Smooth muscle cell (in vitro differentiated cells): ENCODE data around the gene ZNF608. TPM values are rescaled to one million over a fixed set of nuclear protein-coding genes. Genes with fewer than 3 reads are reported as not detected.

Source experiments
- DNase-seq: peaks from one replicate; lab custom pipeline; 2025; ENCODE audit not compliant: unreplicated experiment; lab: John Stamatoyannopoulos, UW
- H2AFZ ChIP-seq: fragments of 200-600 bp; sonication (generic); 2 replicates; pipeline ENCODE4 v1.6.0; 2016; ENCODE audit warnings: antibody characterized with exemption, low read depth, mild to moderate bottlenecking
- H3F3A ChIP-seq: fragments of 200-600 bp; sonication (generic); 2 replicates; pipeline ENCODE4 v1.6.0; 2017; ENCODE audit warnings: antibody characterized with exemption, low read depth
- H3K27ac ChIP-seq: fragments of 200-600 bp; sonication (generic); 2 replicates; pipeline ENCODE4 v1.5.1; 2016; ENCODE audit warnings: low read depth, mild to moderate bottlenecking
- H3K27me3 ChIP-seq: fragments of 200-600 bp; sonication (generic); 2 replicates; pipeline ENCODE4 v1.6.1; 2016; ENCODE audit warnings: low read depth, mild to moderate bottlenecking
- H3K36me3 ChIP-seq: fragments of 200-600 bp; sonication (generic); 2 replicates; pipeline ENCODE4 v1.5.1; 2016; ENCODE audit warnings: low read depth
- H3K4me1 ChIP-seq: fragments of 200-600 bp; sonication (generic); 2 replicates; pipeline ENCODE4 v1.5.1; 2016; ENCODE audit warnings: low read depth
- H3K4me2 ChIP-seq: fragments of 200-600 bp; sonication (generic); 2 replicates; pipeline ENCODE4 v1.6.0; 2016; ENCODE audit warnings: mild to moderate bottlenecking
- H3K4me3 ChIP-seq: fragments of 200-600 bp; sonication (generic); 2 replicates; pipeline ENCODE4 v1.5.1; 2016; ENCODE audit warnings: mild to moderate bottlenecking
- H3K79me2 ChIP-seq: fragments of 200-600 bp; sonication (generic); 2 replicates; pipeline ENCODE4 v1.6.0; 2016; ENCODE audit warnings: low read depth, mild to moderate bottlenecking
- H3K9ac ChIP-seq: fragments of 200-600 bp; sonication (generic); 2 replicates; pipeline ENCODE4 v1.6.0; 2016; ENCODE audit warnings: low read depth
- H3K9me3 ChIP-seq: fragments of 200-600 bp; sonication (generic); replicated peaks from 2 replicates; pipeline ENCODE4 v1.5.1; 2016; ENCODE audit warnings: low read depth
- H4K20me1 ChIP-seq: fragments of 200-600 bp; sonication (generic); 2 replicates; pipeline ENCODE4 v1.6.0; 2016; ENCODE audit warnings: low read depth
- CTCF ChIP-seq: fragments of 200-600 bp; sonication (generic); IDR thresholded peaks from 2 replicates; pipeline ENCODE4 v1.5.1; 2017; ENCODE audit warnings: borderline replicate concordance, mild to moderate bottlenecking, antibody characterized with exemption; ENCODE audit not compliant: insufficient read depth, poor library complexity, severe bottlenecking
- WGBS: methylation state at CpG from one replicate; pipeline ENCODE4 v1.1.7; 2016; ENCODE audit warnings: low lambda C conversion rate; 5-methylcytosine and 5-hydroxymethylcytosine counted together
- polyA plus RNA-seq: library from polyadenylated mRNA; unstranded; fragments of >200 nt; fragmentation: Nextera tagmentation; extraction: Ambion mirVana; gene quantifications from 2 replicates; pipeline ENCODE4 v1.2.1, GENCODE V29; 2016
- total RNA-seq: library from RNA; depleted of rRNA; stranded (reverse); fragments of >200 nt; gene quantifications from 2 replicates; pipeline ENCODE4 v1.2.3, GENCODE V29; 2014

Gene ZNF608
- total and polyA plus RNA-seq, 2 experiments from 2014 or later = 15.4 to 33.1 TPM

DNA sequence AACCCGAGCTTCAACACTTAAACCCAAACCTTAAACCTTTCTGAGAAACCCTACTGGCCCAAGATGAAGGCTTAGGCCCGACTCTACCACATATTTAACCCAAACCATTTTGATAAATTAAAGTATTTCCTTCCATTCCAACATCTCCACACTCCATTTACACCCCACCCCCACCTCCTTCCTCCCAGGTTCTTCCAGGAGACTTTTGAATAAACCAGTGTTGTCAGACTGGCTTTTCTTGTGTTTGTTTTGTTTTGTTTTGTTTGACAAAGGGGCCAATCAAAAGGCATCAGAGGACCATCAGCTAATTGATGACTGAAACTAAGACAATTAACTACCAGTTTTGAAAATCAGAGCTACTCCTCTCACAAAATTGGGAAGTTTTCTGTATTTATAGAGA, 4.6 kb upstream of the ZNF608 start:
- TF ChIP-seq CTCF = no peak
- Histone ChIP-seq H3K4me1 (peaks cover 28% of the 10 kb centered on the region), H3K79me2 (no peaks in the 10 kb centered on the region), H3K9ac (no peak overlapping the region), H3K27me3 (no peaks in the 10 kb centered on the region), H3K36me3 (no peaks in the 10 kb centered on the region), H3K9me3 (no peaks in the 10 kb centered on the region), H4K20me1 (no peaks in the 10 kb centered on the region), H3F3A (peaks cover 10% of the 10 kb centered on the region), H3K4me2 (no peak overlapping the region), H3K27ac (no peak overlapping the region), H2AFZ (no peak overlapping the region), H3K4me3 (no peak overlapping the region)
- no peak for DNase-seq
- WGBS = 74% methylated on average over 2 of the region's 2 CpGs

DNA sequence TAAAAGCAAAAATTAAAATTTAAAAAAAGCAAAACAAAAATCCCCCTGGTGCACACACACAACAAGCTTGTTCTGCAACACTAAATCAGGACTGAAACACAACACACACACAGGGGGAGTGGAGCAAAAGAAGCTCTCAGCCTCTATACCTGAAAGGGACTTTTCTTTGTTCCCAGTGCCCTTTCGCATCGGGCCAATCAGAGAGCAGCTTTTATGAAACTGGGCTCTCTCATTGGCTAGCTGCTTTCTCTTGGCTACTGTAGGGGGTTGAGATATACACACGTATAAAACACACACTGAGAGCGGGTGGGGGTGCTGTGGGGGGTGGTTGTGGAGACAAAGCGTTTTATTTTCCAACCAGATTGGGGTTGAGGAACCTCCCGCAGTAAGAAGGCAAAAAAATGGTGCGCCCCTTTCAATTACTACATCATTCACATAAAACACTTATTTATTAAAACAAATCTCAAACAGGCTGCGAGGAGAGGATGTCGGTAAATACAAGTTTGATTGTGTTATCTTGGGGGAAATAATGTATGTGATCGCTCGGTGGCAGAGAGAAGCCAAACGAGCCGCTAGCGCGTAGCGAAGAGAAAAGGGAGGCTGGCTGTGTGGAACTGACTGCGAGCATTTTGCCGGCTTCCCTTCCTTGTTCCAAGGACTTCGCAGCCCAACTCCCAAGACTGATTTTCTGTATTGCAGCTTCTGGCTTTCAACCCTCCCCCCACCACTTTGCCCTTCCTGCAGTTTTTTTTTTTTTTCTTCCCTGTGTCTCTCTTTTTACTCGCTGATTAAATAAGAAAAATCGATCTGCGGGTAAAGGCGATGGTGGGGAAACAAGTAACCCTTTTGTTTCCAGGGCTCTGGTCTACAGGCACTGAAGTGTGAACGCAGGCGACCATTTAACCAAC, 2.5 kb upstream of the ZNF608 start:
- no peak for DNase-seq
- peaks cover 19% of the 10 kb centered on the region for H3K79me2 ChIP-seq
- no peaks in the 10 kb centered on the region for H4K20me1 ChIP-seq
- peak overlapping the region; percentile 94 for H3K27ac ChIP-seq
- peaks cover 22% of the 10 kb centered on the region for H3K4me1 ChIP-seq
- 2% methylated on average over 25 of the region's 25 CpGs for WGBS
- no peak for TF ChIP-seq CTCF
- peak overlapping the region; percentile 89 for H3K9ac ChIP-seq
- H3K4me2 ChIP-seq = peak overlapping the region; percentile 96
- H3F3A ChIP-seq = peaks cover 15% of the 10 kb centered on the region
- no peaks in the 10 kb centered on the region for H3K27me3 ChIP-seq
- H3K36me3 ChIP-seq = no peaks in the 10 kb centered on the region
- peak overlapping the region; percentile 84 for H2AFZ ChIP-seq
- H3K9me3 ChIP-seq = no peaks in the 10 kb centered on the region
- H3K4me3 ChIP-seq = peak overlapping the region; percentile 80

GRCh38 chr5:124747791-124748686, 1.6 kb upstream of the ZNF608 start:
- H3K9ac ChIP-seq = peak overlapping the region; percentile 89
- WGBS = under 1% methylated on average over 17 of the region's 17 CpGs
- peak overlapping the region; percentile 94 for H3K27ac ChIP-seq

More at GRCh38 chr5:124747791-124748686, 1.6 kb upstream of the ZNF608 start:
- Histone ChIP-seq H3K4me3 (peak overlapping the region; percentile 80), H4K20me1 (no peaks in the 10 kb centered on the region), H3F3A (peaks cover 15% of the 10 kb centered on the region), H3K4me2 (peak overlapping the region; percentile 96), H3K9me3 (no peaks in the 10 kb centered on the region), H3K36me3 (no peaks in the 10 kb centered on the region), H3K27me3 (no peaks in the 10 kb centered on the region), H3K4me1 (peaks cover 22% of the 10 kb centered on the region), H3K79me2 (peaks cover 28% of the 10 kb centered on the region), H2AFZ (peak overlapping the region; percentile 84)
- no peak for DNase-seq
- no peak for TF ChIP-seq CTCF
